ENCODE data around the gene PPP4C.

Gene PPP4C

DNA sequence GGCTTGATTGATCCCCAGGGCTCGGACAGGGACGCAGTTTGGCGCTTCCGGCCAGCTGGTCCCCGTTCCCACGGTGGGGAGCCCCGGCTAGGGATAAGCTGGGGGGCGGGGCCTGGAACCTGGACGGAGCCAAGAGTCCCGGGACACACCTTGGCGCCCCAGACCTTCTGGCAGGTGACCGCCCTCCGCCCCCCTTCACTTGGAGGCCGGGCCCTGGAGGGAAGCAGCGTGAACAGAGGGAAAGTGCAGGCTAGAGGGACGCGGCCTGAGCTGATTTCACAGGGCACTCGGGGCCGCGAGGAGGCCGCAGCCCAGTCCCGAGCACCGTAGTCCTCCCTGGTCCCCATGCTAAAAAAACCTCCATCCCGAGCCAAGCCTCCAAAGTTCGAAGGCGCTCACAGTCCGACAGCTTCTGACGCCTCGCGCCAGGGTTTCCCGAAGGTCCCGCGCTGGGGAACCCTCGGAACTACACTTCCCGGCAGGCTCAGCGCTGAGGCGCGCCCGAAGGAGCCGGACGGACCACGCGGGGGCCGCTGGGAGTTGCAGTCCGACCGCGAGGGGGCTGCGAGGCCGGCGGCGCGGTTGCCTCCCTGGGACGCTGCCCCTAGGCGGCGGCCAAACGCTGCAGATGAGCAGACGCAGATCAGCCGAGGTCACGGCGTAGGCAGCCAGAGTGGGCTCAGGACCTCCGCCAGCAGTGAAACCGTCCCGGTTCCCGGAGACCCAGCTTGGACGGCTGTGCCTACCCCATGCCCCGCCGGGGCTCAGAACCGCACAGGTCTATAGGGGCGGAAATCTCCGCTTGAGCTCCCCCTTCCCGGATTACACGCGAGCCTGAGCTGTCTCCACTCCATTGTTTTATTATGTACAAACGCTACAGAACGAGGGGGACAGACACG is 15.9 kb downstream of the PPP4C start, which contains the start of gene TBX6:
TSS of gene TBX6 (minus strand) at position 451 of the 899 bp plus-strand sequence. CDS start 731 bp downstream, outside the sequence.
- peak; percentile 74 for TF ChIP-seq CTCF (IDR thresholded peaks at IDR 0.05; ENCODE audit: low read depth, low read length, missing control alignments)
- H3K4me3 ChIP-seq (replicated peaks; ENCODE audit: low read depth, low read length) = peak within 1 kb of the TSS; percentile 42
- DNase-seq (ENCODE audit: extremely low read depth, low read depth) = peak; percentile 50

GRCh38 chr16:30092373-30093010 is 16.7 kb downstream of the PPP4C start:
- peak; percentile 74 for TF ChIP-seq CTCF (IDR thresholded peaks at IDR 0.05; ENCODE audit: low read depth, low read length, missing control alignments)
- no peak for DNase-seq (ENCODE audit: extremely low read depth, low read depth)
- H3K4me3 ChIP-seq (replicated peaks; ENCODE audit: low read depth, low read length) = peak overlapping the region; percentile 42

DNA sequence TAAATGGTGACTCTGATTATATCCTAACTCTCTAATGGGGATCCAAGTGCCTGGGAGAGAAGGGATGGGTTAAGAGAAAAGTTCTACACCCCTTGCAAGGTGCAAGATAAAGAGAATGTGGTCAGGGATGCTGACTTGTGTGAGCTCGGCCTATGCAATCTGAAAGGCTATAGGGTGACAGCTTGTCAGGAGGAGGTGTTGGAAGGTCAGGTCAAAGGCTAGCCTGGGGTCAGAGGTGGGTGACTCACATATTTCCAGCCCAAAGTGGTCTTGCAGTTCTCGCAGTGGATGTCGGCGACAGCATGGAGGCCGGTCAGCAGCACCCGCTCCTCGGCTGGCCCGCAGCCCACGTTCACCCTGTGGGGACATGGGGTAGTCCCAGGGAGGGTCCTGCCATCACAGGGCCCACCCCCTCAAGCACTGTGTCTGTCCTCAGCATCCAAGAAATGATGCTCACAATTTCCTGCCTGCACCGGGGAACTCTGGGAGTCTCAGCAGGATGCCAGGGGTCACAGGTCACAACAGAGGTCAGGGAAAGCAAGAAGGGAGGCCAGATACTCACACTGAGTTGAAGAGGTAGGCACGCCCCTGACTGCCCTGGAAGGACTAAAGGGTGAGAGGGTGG is 18.9 kb downstream of the PPP4C start:
- no peak for DNase-seq (ENCODE audit: extremely low read depth, low read depth)
- 0 out of 2 replicates have a peak overlapping the region, but pooled peaks have one; percentile 46 for H3K4me3 ChIP-seq (replicated peaks; ENCODE audit: low read depth, low read length)
- no peak for TF ChIP-seq CTCF (IDR thresholded peaks at IDR 0.05; ENCODE audit: low read depth, low read length, missing control alignments)

- H3K4me3 ChIP-seq (replicated peaks; ENCODE audit: low read depth, low read length) = peak overlapping the region; percentile 46
- DNase-seq (ENCODE audit: extremely low read depth, low read depth) = no peak
- TF ChIP-seq CTCF (IDR thresholded peaks at IDR 0.05; ENCODE audit: low read depth, low read length, missing control alignments) = no peak
These were observed 19.6 kb downstream of the PPP4C start for GRCh38 chr16:30095166-30096078.

GRCh38 chr16:30096105-30096861 is 20.5 kb downstream of the PPP4C start, which contains the start of gene YPEL3:
YPEL3 (minus strand) TSS chr16:30096213; CDS start chr16:30095482, 731 bp downstream.
- no peak for DNase-seq (ENCODE audit: extremely low read depth, low read depth)
- H3K4me3 ChIP-seq (replicated peaks; ENCODE audit: low read depth, low read length) = peak within 1 kb of the TSS; percentile 46
- no peak for TF ChIP-seq CTCF (IDR thresholded peaks at IDR 0.05; ENCODE audit: low read depth, low read length, missing control alignments)
